Measurements from ENCODE around the gene ETF1. TPM values are rescaled to one million over a fixed set of nuclear protein-coding genes. Genes with fewer than 3 reads are reported as not detected.

ETF1 gene
- total RNA-seq, 1 experiment from 2014 or later, result 57.3 TPM

- ATAC-seq, result no peak
Measured at GRCh38 chr5:138542180-138542955, 668 bp downstream of the ETF1 start.

GRCh38 chr5:138541511-138542179, 1.4 kb downstream of the ETF1 start:
- ChIA-PET POLR2A (ENCODE audit: unreplicated experiment) (no interaction called here), CTCF (no interaction called here)
- TF ChIP-seq CTCF (conservative IDR thresholded peaks at IDR 0.05; ENCODE audit: low read depth, low read length), result no peak
- no peak for TF ChIP-seq EZH2 (IDR thresholded peaks at IDR 0.05; ENCODE audit: low read length, unreplicated experiment)
- no peak for TF ChIP-seq EZH2phosphoT487 (IDR thresholded peaks at IDR 0.05; ENCODE audit: borderline replicate concordance, low read length)
- Histone ChIP-seq H3K4me3 (ENCODE audit: low read length) (peak overlapping the region; percentile 93), H3K79me2 (ENCODE audit: low read length) (peaks cover 89% of the 10 kb centered on the region), H3K9me3 (ENCODE audit: low read length) (no peaks in the 10 kb centered on the region), H3K36me3 (ENCODE audit: low read depth, low read length) (peaks cover 16% of the 10 kb centered on the region), H3K9me2 (replicated peaks; ENCODE audit: low read length) (no peaks in the 10 kb centered on the region), H3K27ac (ENCODE audit: low read length) (peak overlapping the region; percentile 65; the same call in 1 of the 2 replicates), H3K9ac (ENCODE audit: low read length) (peak overlapping the region; percentile 98), H4K20me1 (ENCODE audit: low read length) (peaks cover 41% of the 10 kb centered on the region), H3K4me1 (ENCODE audit: insufficient read depth, low read length) (peaks cover 38% of the 10 kb centered on the region), H3K4me2 (ENCODE audit: low read length) (peak overlapping the region; percentile 97), H2AFZ (ENCODE audit: low read length) (no peak overlapping the region), H3K27me3 (ENCODE audit: low read length) (no peaks in the 10 kb centered on the region), H3F3A (ENCODE audit: low read length, unreplicated experiment) (no peaks in the 10 kb centered on the region)
- DNase-seq (no peak), ATAC-seq (no peak)
- intact Hi-C loops (cut with micrococcal nuclease), result no loop called here
- no TSS peak for BruUV-seq (replicated peaks)

More at GRCh38 chr5:138542180-138542955, 668 bp downstream of the ETF1 start:
- Histone ChIP-seq H3K4me2 (ENCODE audit: low read length) (peak overlapping the region; percentile 97), H2AFZ (ENCODE audit: low read length) (peak overlapping the region; percentile 57; the same call in 1 of the 2 replicates), H3F3A (ENCODE audit: low read length, unreplicated experiment) (no peaks in the 10 kb centered on the region), H3K9me3 (ENCODE audit: low read length) (no peaks in the 10 kb centered on the region), H3K27ac (ENCODE audit: low read length) (peak overlapping the region; percentile 65), H3K4me3 (ENCODE audit: low read length) (peak overlapping the region; percentile 93), H3K4me1 (ENCODE audit: insufficient read depth, low read length) (peaks cover 38% of the 10 kb centered on the region), H3K27me3 (ENCODE audit: low read length) (no peaks in the 10 kb centered on the region), H3K79me2 (ENCODE audit: low read length) (peaks cover 89% of the 10 kb centered on the region), H4K20me1 (ENCODE audit: low read length) (peaks cover 35% of the 10 kb centered on the region), H3K36me3 (ENCODE audit: low read depth, low read length) (peaks cover 11% of the 10 kb centered on the region), H3K9me2 (replicated peaks; ENCODE audit: low read length) (no peaks in the 10 kb centered on the region), H3K9ac (ENCODE audit: low read length) (peak overlapping the region; percentile 98)
- intact Hi-C loops (cut with micrococcal nuclease), result no loop called here
- no peak for TF ChIP-seq EZH2phosphoT487 (IDR thresholded peaks at IDR 0.05; ENCODE audit: borderline replicate concordance, low read length)
- TSS peak; percentile 51 for BruUV-seq (replicated peaks)
- no peak for DNase-seq
- ChIA-PET CTCF (no interaction called here), POLR2A (ENCODE audit: unreplicated experiment) (interaction anchor here (0.5 to 0.9 kb wide), 3 partner anchors 33 to 1072 kb away, joined by 4 to 5 read pairs (median 4); partner anchors contain the start of gene HSPA9)

- Histone ChIP-seq H3F3A (ENCODE audit: low read length, unreplicated experiment) (no peaks in the 10 kb centered on the region), H3K79me2 (ENCODE audit: low read length) (peaks cover 89% of the 10 kb centered on the region), H3K9ac (ENCODE audit: low read length) (no peak overlapping the region), H3K27me3 (ENCODE audit: low read length) (no peaks in the 10 kb centered on the region), H3K4me2 (ENCODE audit: low read length) (peak overlapping the region; percentile 97), H2AFZ (ENCODE audit: low read length) (no peak overlapping the region), H4K20me1 (ENCODE audit: low read length) (peaks cover 49% of the 10 kb centered on the region), H3K9me3 (ENCODE audit: low read length) (no peaks in the 10 kb centered on the region), H3K36me3 (ENCODE audit: low read depth, low read length) (peaks cover 24% of the 10 kb centered on the region), H3K4me3 (ENCODE audit: low read length) (peak overlapping the region; percentile 93; the same call in 1 of the 2 replicates), H3K4me1 (ENCODE audit: insufficient read depth, low read length) (peaks cover 23% of the 10 kb centered on the region), H3K9me2 (replicated peaks; ENCODE audit: low read length) (no peaks in the 10 kb centered on the region), H3K27ac (ENCODE audit: low read length) (no peak overlapping the region)
- TF ChIP-seq EZH2 (IDR thresholded peaks at IDR 0.05; ENCODE audit: low read length, unreplicated experiment) (no peak), CTCF (conservative IDR thresholded peaks at IDR 0.05; ENCODE audit: low read depth, low read length) (no peak), EZH2phosphoT487 (IDR thresholded peaks at IDR 0.05; ENCODE audit: borderline replicate concordance, low read length) (no peak)
- ChIA-PET CTCF (no interaction called here), POLR2A (ENCODE audit: unreplicated experiment) (no interaction called here)
- intact Hi-C loops (cut with micrococcal nuclease), result no loop called here
- no TSS peak for BruUV-seq (replicated peaks)
- DNase-seq, result no peak
- ATAC-seq, result no peak
Measured at GRCh38 chr5:138539791-138540190, 3.2 kb downstream of the ETF1 start.

Measured in PC-3 (cell line).